Left ventricle myocardium inferior (tissue), 1 donor: ENCODE measurements around the gene CPOX. TPM values are rescaled to one million over a fixed set of nuclear protein-coding genes. Genes with fewer than 3 reads are reported as not detected.

Experiments used
- DNase-seq: peaks from one replicate; pipeline ENCODE4 v3.0.0-alpha.2; 2020
- H3K27ac ChIP-seq: fragments of 200-600 bp; replicated peaks from 2 replicates; pipeline ENCODE4 v1.8.0; 2021
- H3K27me3 ChIP-seq: fragments of 200-600 bp; 2 replicates; pipeline ENCODE4 v1.8.0; 2021; ENCODE audit warnings: low read depth
- H3K36me3 ChIP-seq: fragments of 200-600 bp; 2 replicates; pipeline ENCODE4 v1.8.0; 2021
- H3K4me1 ChIP-seq: fragments of 200-600 bp; 2 replicates; pipeline ENCODE4 v1.8.0; 2021
- H3K4me3 ChIP-seq: fragments of 200-600 bp; 2 replicates; pipeline ENCODE4 v1.8.0; 2021; ENCODE audit warnings: mild to moderate bottlenecking, moderate library complexity
- H3K9me3 ChIP-seq: fragments of 200-600 bp; replicated peaks from 2 replicates; pipeline ENCODE4 v1.8.0; 2021
- intact Hi-C: fragments of 100-400 bp; cut with micrococcal nuclease; formaldehyde crosslinking; loops from one replicate; pipeline ENCODE4 v1.11.0; 2022
- total RNA-seq: library from RNA; stranded (reverse); fragmentation: NEBNext Ultra II Directional; extraction: Animal tissue kit (Norgen Biotek cat#: 25700); gene quantifications from one replicate; pipeline ENCODE4 v1.2.1, GENCODE V29; 2021
- TF ChIP-seq, protein P1 (sequence below): fragments of 200-600 bp; IDR thresholded peaks from 2 replicates; pipeline ENCODE4 v1.8.0; 2021; ENCODE audit warnings: antibody characterized with exemption, mild to moderate bottlenecking, borderline replicate concordance
- donor health status: DM: no; HTN: yes; CAD: no; lungs with severe emphysema.

Gene CPOX
- total RNA-seq, 1 donor from 2014 or later, result 12.8 TPM

DNA sequence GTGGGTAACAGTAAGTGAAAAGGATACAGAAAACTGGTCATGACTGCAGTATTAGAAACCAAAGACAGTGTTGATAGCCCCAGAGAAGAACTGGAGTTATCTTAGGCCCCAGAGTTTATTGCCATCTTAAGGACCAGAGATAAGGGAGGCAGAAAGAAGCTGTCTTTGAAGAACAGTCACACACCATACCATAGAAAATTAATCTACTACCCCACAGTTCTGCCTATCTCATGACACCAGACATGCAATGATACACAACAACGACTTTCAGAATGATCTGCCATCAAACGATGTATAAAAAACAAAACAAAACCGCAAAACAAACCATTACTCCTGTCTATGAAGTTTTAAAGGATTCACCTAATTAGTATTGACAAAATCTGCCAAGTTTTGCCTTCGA is 9.6 kb downstream of the CPOX start:
- Histone ChIP-seq H3K27ac (no peak overlapping the region), H3K27me3 (no peaks in the 10 kb centered on the region), H3K4me3 (no peak overlapping the region), H3K9me3 (no peaks in the 10 kb centered on the region), H3K4me1 (peaks cover 1% of the 10 kb centered on the region), H3K36me3 (peaks cover 65% of the 10 kb centered on the region)
- no peak for DNase-seq
- intact Hi-C loops, result no loop called here
- TF ChIP-seq, protein P1, sequence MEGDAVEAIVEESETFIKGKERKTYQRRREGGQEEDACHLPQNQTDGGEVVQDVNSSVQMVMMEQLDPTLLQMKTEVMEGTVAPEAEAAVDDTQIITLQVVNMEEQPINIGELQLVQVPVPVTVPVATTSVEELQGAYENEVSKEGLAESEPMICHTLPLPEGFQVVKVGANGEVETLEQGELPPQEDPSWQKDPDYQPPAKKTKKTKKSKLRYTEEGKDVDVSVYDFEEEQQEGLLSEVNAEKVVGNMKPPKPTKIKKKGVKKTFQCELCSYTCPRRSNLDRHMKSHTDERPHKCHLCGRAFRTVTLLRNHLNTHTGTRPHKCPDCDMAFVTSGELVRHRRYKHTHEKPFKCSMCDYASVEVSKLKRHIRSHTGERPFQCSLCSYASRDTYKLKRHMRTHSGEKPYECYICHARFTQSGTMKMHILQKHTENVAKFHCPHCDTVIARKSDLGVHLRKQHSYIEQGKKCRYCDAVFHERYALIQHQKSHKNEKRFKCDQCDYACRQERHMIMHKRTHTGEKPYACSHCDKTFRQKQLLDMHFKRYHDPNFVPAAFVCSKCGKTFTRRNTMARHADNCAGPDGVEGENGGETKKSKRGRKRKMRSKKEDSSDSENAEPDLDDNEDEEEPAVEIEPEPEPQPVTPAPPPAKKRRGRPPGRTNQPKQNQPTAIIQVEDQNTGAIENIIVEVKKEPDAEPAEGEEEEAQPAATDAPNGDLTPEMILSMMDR, result no peak

DNA sequence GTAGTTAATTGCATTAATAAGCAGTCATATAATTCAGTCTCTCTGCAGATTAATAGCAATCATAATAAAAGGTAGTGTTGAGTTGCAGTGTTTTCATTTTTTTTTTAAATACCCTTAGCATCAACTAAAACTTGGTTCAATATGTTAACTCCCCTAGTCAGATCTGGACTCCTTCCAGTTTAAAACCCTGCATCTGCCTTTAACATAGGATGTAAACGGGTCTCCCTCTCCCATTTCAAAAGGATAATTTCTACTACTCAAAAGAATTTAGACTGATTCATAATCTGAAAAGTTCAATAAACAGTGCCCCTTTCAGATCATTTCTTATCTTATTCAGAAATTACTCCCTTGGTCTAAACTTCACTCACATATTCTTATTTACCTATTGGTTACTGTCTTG is 11.4 kb downstream of the CPOX start:
- H3K4me1 ChIP-seq, result no peaks in the 10 kb centered on the region
- H3K9me3 ChIP-seq, result no peaks in the 10 kb centered on the region
- intact Hi-C loops, result no loop called here
- no peaks in the 10 kb centered on the region for H3K27me3 ChIP-seq
- no peak for DNase-seq
- H3K4me3 ChIP-seq, result no peak overlapping the region
- H3K36me3 ChIP-seq, result peaks cover 74% of the 10 kb centered on the region
- TF ChIP-seq, protein P1, result no peak
- no peak overlapping the region for H3K27ac ChIP-seq

DNA sequence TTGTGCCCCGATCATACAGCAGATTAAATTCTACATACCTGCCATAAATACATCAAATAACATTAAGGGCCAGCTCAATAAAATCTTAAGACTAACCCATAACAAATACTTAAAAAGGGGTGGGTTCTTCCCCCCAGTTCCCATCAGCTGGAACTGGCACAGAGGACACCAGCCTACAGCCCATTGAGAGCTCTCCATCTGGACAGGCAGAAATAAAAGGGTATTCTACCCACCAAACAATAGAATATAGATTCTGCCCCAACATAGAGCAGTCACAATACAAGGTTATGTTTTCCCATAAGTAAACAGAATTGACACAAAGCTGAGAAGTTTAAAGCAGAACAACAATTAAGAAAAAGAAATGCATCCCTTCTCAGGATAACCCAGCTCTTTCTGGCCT is 11.9 kb downstream of the CPOX start:
- peaks cover 71% of the 10 kb centered on the region for H3K36me3 ChIP-seq
- intact Hi-C loops, result no loop called here

DNA sequence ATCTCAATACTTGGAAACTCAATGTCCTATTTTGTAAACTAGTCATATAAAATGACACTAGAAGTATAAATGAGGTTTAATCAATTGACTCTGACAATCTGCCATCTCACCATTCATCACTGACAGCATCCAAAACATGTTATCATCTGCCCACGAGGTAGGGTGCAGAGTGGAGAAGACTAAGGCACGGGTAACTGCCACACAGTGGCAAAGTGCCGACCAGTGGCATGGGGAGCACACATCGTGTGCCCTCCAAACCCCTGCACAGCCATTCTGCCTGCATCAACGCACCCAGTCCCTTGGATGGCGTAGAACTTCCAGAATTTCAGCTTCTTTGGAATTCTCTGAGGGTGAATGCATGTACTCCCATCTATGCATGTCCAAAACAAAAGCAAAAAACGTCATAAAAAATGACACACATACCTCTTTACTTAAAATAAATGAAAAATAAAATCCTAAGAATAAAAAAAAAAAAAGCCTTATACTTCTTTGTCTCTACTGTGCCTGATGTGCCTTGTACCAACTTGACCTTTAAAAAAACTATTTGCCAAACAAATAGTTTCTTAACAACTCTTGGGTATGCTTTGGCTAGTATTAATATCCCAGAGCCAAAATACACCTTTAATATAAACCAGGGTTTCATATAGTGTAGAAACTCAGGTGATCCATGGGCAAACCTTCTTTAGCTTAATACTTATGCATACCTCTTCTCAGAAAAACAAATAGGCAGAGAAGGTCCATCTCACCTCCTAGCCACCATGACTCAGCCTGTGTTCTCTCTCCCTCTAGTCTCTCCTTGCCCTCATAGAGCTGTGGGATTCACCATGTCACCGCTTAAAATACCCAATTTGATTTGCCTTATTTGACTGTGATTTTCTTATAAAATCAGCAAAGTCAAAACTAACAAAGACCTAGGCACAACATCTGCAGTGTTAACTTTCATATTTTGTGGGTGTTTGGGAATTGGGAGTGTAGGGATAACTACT is 12.7 kb downstream of the CPOX start:
- no peaks in the 10 kb centered on the region for H3K9me3 ChIP-seq
- TF ChIP-seq, protein P1, result no peak
- H3K36me3 ChIP-seq, result peaks cover 65% of the 10 kb centered on the region
- DNase-seq, result no peak
- no peaks in the 10 kb centered on the region for H3K27me3 ChIP-seq
- no peaks in the 10 kb centered on the region for H3K4me1 ChIP-seq
- no peak overlapping the region for H3K4me3 ChIP-seq
- intact Hi-C loops, result no loop called here
- no peak overlapping the region for H3K27ac ChIP-seq

More for the DNA sequence above, 11.9 kb downstream of the CPOX start:
- H3K27me3 ChIP-seq, result no peaks in the 10 kb centered on the region
- H3K4me1 ChIP-seq, result no peaks in the 10 kb centered on the region
- DNase-seq, result no peak
- H3K9me3 ChIP-seq, result no peaks in the 10 kb centered on the region
- no peak overlapping the region for H3K27ac ChIP-seq
- H3K4me3 ChIP-seq, result no peak overlapping the region
- TF ChIP-seq, protein P1, result no peak

DNA sequence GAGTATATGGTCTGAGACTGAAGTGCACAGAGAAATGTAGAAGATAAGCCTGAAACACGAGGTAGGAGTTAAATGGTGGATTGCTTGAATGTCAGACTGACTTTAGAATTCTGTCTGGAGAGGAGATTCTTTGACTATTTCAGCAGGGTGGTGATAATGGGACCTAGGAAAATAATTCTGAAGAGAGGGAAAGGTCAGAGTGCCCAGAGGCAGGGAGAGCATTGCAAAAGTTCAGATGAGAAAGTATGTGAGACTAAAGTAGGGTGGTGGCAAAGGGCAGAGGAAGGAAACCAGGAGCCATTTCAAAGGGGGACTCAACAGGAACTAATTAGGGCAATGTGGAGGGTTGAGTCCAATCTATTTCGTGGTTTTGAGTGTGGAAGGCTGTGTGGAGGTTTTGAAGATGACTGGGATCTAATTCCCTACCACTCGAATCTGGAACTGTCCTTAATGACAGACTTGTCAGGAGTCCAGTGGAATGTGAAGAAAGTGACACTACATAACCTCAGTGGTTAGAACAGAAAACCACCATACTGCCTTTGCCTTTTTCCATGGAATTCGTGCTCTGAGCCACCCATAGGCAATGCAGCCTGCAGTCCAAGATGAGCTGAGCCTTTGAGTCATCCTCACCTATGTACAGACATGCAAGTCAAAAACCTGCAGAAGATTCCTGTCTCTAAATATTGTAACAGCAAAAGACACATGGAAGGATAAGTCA is 16.1 kb downstream of the CPOX start:
- TF ChIP-seq, protein P1, result no peak
- Histone ChIP-seq H3K4me3 (no peak overlapping the region), H3K4me1 (no peaks in the 10 kb centered on the region), H3K27ac (no peak overlapping the region), H3K36me3 (peaks cover 41% of the 10 kb centered on the region), H3K9me3 (no peaks in the 10 kb centered on the region), H3K27me3 (no peaks in the 10 kb centered on the region)
- intact Hi-C loops, result no loop called here
- no peak for DNase-seq
